Neural cell (in vitro differentiated cells): ENCODE results near the gene ATP11C. TPM values are rescaled to one million over a fixed set of nuclear protein-coding genes. Genes with fewer than 3 reads are reported as not detected.

Experiments
- H2AFZ ChIP-seq: fragments of 200-600, 300-800 bp; sonication (generic), shearing (Covaris generic); 2 replicates; pipeline ENCODE4 v1.6.0; 2014; ENCODE audit warnings: low read depth, mild to moderate bottlenecking, antibody characterized with exemption, low read length, moderate library complexity
- H3F3A ChIP-seq: fragments of 200-600 bp; shearing (Covaris generic); 2 replicates; pipeline ENCODE4 v1.6.1; 2016; ENCODE audit warnings: mild to moderate bottlenecking, moderate library complexity, mixed read lengths, antibody characterized with exemption, low read length; ENCODE audit not compliant: insufficient read depth, poor library complexity, severe bottlenecking
- H3K27ac ChIP-seq: fragments of 200-600, 300-800 bp; sonication (generic), shearing (Covaris generic); 2 replicates; pipeline ENCODE4 v1.5.1; 2014; ENCODE audit warnings: mild to moderate bottlenecking, low read length, moderate library complexity
- H3K27me3 ChIP-seq: fragments of 300-800, 200-600 bp; sonication (generic), shearing (Covaris generic); 2 replicates; pipeline ENCODE4 v1.6.0; 2014; ENCODE audit warnings: mild to moderate bottlenecking, low read depth, low read length, moderate library complexity; ENCODE audit not compliant: insufficient read depth
- H3K36me3 ChIP-seq: fragments of 300-800, 200-600 bp; sonication (generic), shearing (Covaris generic); 2 replicates; pipeline ENCODE4 v1.5.1; 2014; ENCODE audit warnings: mild to moderate bottlenecking, antibody characterized with exemption, low read length, moderate library complexity; ENCODE audit not compliant: insufficient read depth
- H3K4me2 ChIP-seq: fragments of 300-800, 200-600 bp; sonication (generic), shearing (Covaris generic); 2 replicates; pipeline ENCODE4 v1.6.0; 2014; ENCODE audit warnings: mild to moderate bottlenecking, low read length
- H3K4me3 ChIP-seq: fragments of 300-800, 200-600 bp; sonication (generic), shearing (Covaris generic); 2 replicates; pipeline ENCODE4 v1.5.1; 2014; ENCODE audit warnings: mild to moderate bottlenecking, low read length, moderate library complexity
- H3K79me2 ChIP-seq: fragments of 200-600 bp; shearing (Covaris generic); replicated peaks from 2 replicates; pipeline ENCODE4 v1.6.0; 2014; ENCODE audit warnings: mild to moderate bottlenecking, low read length, moderate library complexity; ENCODE audit not compliant: insufficient read depth
- H3K9ac ChIP-seq: fragments of 300-800, 200-600 bp; sonication (generic), shearing (Covaris generic); 2 replicates; pipeline ENCODE4 v1.6.1; 2016; ENCODE audit warnings: mild to moderate bottlenecking, low read length, mixed read lengths
- H3K9me2 ChIP-seq: fragments of 200-600 bp; shearing (Covaris generic); 2 replicates; pipeline ENCODE4 v1.6.1; 2016; ENCODE audit warnings: mild to moderate bottlenecking, low read length, mixed read lengths; ENCODE audit not compliant: insufficient read depth
- H3K9me3 ChIP-seq: fragments of 200-600, 300-800 bp; sonication (generic), shearing (Covaris generic); 2 replicates; pipeline ENCODE4 v1.6.1; 2016; ENCODE audit warnings: mild to moderate bottlenecking, mixed run types, low read length, moderate library complexity, mixed read lengths
- H4K20me1 ChIP-seq: fragments of 200-600 bp; shearing (Covaris generic); 2 replicates; pipeline ENCODE4 v1.6.1; 2016; ENCODE audit warnings: mild to moderate bottlenecking, mixed run types; ENCODE audit not compliant: insufficient read depth
- EP300 ChIP-seq: fragments of 450-650 bp; conservative IDR thresholded peaks from 2 replicates; pipeline ENCODE4 v1.6.1; 2014; ENCODE audit warnings: antibody characterized with exemption, mild to moderate bottlenecking, moderate library complexity; ENCODE audit not compliant: poor library complexity, severe bottlenecking
- EZH2 ChIP-seq: fragments of 200-600, 300-800 bp; shearing (Covaris generic), sonication (generic); IDR thresholded peaks from 2 replicates; pipeline ENCODE4 v1.6.1; 2014; ENCODE audit warnings: antibody characterized with exemption, low read length, borderline replicate concordance, mild to moderate bottlenecking; ENCODE audit not compliant: insufficient read depth, poor library complexity, severe bottlenecking
- MXI1 ChIP-seq: fragments of 450-650 bp; conservative IDR thresholded peaks from 2 replicates; pipeline ENCODE4 v1.6.1; 2014; ENCODE audit warnings: antibody characterized with exemption, mild to moderate bottlenecking; ENCODE audit not compliant: poor library complexity, severe bottlenecking
- POLR2AphosphoS5 ChIP-seq: IDR thresholded peaks from 2 replicates; pipeline ENCODE4 v1.6.1; 2012
- RAD21 ChIP-seq: fragments of 450-650 bp; conservative IDR thresholded peaks from 2 replicates; pipeline ENCODE4 v1.6.1; 2014; ENCODE audit warnings: antibody characterized with exemption, mild to moderate bottlenecking, moderate library complexity
- SMC3 ChIP-seq: fragments of 450-650 bp; conservative IDR thresholded peaks from 2 replicates; pipeline ENCODE4 v1.6.1; 2014; ENCODE audit warnings: antibody characterized with exemption, mild to moderate bottlenecking, moderate library complexity; ENCODE audit not compliant: poor library complexity
- TAF1 ChIP-seq: IDR thresholded peaks from 2 replicates; pipeline ENCODE4 v1.6.1; 2012; ENCODE audit warnings: low read depth
- polyA plus RNA-seq: library from polyadenylated mRNA; depleted of rRNA; stranded (reverse); fragments of >200 nt; gene quantifications from 2 replicates; pipeline ENCODE4 v1.2.3, GENCODE V29; 2014
- TF ChIP-seq, protein P1 (sequence below): IDR thresholded peaks from 2 replicates; pipeline ENCODE4 v1.6.1; 2012; ENCODE audit warnings: borderline replicate concordance
- TF ChIP-seq, protein P2 (sequence below): fragments of 450-650 bp; IDR thresholded peaks from 2 replicates; pipeline ENCODE4 v1.5.1; 2014; ENCODE audit warnings: antibody characterized with exemption, mild to moderate bottlenecking, moderate library complexity; ENCODE audit not compliant: poor library complexity, severe bottlenecking

ATP11C gene
- polyA plus RNA-seq, 1 donor from 2014 or later, result 111 TPM

- TF ChIP-seq EZH2, result no peak
Measured at GRCh38 chrX:139831675-139832456, 101.0 kb downstream of the ATP11C start (continued).

GRCh38 chrX:139831017-139831416, 101.8 kb downstream of the ATP11C start:
- Histone ChIP-seq H2AFZ (no peak overlapping the region), H3K79me2 (no peaks in the 10 kb centered on the region)

DNA sequence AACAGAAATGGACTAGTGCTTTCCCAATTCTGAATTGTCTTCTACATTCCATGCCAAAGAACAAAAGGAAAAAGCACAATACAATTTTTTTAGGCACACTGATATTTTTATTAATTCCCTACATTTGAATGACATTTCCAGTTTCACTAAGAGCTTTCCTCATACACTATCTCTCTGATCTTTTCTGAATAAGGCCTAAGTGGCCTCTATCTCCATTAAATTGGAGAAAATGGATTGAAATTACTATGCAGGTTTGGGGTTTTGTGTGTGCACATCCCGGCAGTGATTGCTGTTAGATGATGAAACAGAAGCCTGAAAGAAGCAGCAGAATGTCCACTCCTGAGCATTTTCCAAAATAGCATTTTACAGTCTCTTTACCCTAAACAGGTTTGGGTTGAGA, 104.0 kb downstream of the ATP11C start:
- Histone ChIP-seq H3K27ac (no peak overlapping the region), H3K4me3 (no peak overlapping the region), H3K9ac (no peak overlapping the region), H3K36me3 (no peaks in the 10 kb centered on the region), H4K20me1 (no peaks in the 10 kb centered on the region), H2AFZ (no peak overlapping the region), H3F3A (no peaks in the 10 kb centered on the region), H3K27me3 (no peaks in the 10 kb centered on the region), H3K79me2 (no peaks in the 10 kb centered on the region), H3K9me3 (no peaks in the 10 kb centered on the region), H3K4me2 (no peak overlapping the region), H3K9me2 (no peaks in the 10 kb centered on the region)
- no peak for TF ChIP-seq MXI1
- TF ChIP-seq POLR2AphosphoS5, result no peak
- TF ChIP-seq, protein P1, sequence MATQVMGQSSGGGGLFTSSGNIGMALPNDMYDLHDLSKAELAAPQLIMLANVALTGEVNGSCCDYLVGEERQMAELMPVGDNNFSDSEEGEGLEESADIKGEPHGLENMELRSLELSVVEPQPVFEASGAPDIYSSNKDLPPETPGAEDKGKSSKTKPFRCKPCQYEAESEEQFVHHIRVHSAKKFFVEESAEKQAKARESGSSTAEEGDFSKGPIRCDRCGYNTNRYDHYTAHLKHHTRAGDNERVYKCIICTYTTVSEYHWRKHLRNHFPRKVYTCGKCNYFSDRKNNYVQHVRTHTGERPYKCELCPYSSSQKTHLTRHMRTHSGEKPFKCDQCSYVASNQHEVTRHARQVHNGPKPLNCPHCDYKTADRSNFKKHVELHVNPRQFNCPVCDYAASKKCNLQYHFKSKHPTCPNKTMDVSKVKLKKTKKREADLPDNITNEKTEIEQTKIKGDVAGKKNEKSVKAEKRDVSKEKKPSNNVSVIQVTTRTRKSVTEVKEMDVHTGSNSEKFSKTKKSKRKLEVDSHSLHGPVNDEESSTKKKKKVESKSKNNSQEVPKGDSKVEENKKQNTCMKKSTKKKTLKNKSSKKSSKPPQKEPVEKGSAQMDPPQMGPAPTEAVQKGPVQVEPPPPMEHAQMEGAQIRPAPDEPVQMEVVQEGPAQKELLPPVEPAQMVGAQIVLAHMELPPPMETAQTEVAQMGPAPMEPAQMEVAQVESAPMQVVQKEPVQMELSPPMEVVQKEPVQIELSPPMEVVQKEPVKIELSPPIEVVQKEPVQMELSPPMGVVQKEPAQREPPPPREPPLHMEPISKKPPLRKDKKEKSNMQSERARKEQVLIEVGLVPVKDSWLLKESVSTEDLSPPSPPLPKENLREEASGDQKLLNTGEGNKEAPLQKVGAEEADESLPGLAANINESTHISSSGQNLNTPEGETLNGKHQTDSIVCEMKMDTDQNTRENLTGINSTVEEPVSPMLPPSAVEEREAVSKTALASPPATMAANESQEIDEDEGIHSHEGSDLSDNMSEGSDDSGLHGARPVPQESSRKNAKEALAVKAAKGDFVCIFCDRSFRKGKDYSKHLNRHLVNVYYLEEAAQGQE, result no peak
- TF ChIP-seq, protein P2, sequence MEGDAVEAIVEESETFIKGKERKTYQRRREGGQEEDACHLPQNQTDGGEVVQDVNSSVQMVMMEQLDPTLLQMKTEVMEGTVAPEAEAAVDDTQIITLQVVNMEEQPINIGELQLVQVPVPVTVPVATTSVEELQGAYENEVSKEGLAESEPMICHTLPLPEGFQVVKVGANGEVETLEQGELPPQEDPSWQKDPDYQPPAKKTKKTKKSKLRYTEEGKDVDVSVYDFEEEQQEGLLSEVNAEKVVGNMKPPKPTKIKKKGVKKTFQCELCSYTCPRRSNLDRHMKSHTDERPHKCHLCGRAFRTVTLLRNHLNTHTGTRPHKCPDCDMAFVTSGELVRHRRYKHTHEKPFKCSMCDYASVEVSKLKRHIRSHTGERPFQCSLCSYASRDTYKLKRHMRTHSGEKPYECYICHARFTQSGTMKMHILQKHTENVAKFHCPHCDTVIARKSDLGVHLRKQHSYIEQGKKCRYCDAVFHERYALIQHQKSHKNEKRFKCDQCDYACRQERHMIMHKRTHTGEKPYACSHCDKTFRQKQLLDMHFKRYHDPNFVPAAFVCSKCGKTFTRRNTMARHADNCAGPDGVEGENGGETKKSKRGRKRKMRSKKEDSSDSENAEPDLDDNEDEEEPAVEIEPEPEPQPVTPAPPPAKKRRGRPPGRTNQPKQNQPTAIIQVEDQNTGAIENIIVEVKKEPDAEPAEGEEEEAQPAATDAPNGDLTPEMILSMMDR, result no peak

More at GRCh38 chrX:139831017-139831416, 101.8 kb downstream of the ATP11C start:
- Histone ChIP-seq H3K36me3 (no peaks in the 10 kb centered on the region), H3F3A (no peaks in the 10 kb centered on the region), H3K27ac (no peak overlapping the region), H3K27me3 (no peaks in the 10 kb centered on the region), H3K9me2 (no peaks in the 10 kb centered on the region), H3K9ac (no peak overlapping the region), H3K4me2 (no peak overlapping the region), H3K9me3 (no peaks in the 10 kb centered on the region), H3K4me3 (no peak overlapping the region), H4K20me1 (no peaks in the 10 kb centered on the region)
- TF ChIP-seq SMC3, result no peak
- TF ChIP-seq EZH2, result no peak
- no peak for TF ChIP-seq RAD21
- TF ChIP-seq MXI1, result no peak
- TF ChIP-seq TAF1, result no peak
- no peak for TF ChIP-seq EP300
- TF ChIP-seq, protein P2, result no peak
- TF ChIP-seq, protein P1, result no peak
